HepG2 (cell line): ENCODE results near the gene MTA1. TPM values are rescaled to one million over a fixed set of nuclear protein-coding genes. Genes with fewer than 3 reads are reported as not detected.

ENCODE experiments used
- BCL6 ChIP-seq: IDR thresholded peaks from 2 replicates; pipeline ENCODE4 v1.6.1; 2016; ENCODE audit warnings: missing genetic modification reagents, missing compliant biosample characterization
- CSRNP1 ChIP-seq: sonication (generic); formaldehyde crosslinking; IDR thresholded peaks from 2 replicates; pipeline ENCODE4 v1.8.1; 2023; ENCODE audit warnings: mild to moderate bottlenecking, missing genetic modification reagents
- FLYWCH1 ChIP-seq: sonication (generic); formaldehyde crosslinking; IDR thresholded peaks from 2 replicates; pipeline ENCODE4 v1.8.1; 2023; ENCODE audit warnings: mild to moderate bottlenecking, missing genetic modification reagents
- GMEB2 ChIP-seq: IDR thresholded peaks from 2 replicates; pipeline ENCODE4 v1.6.1; 2016; ENCODE audit warnings: missing biosample characterization, missing genetic modification reagents, low read depth
- IKZF1 ChIP-seq: fragments of 450-650 bp; IDR thresholded peaks from 2 replicates; pipeline ENCODE4 v1.7.1; 2016
- IKZF4 ChIP-seq: sonication (generic); formaldehyde crosslinking; IDR thresholded peaks from 2 replicates; pipeline ENCODE4 v1.5.1; 2020; ENCODE audit warnings: borderline replicate concordance, mild to moderate bottlenecking, low read depth, missing genetic modification reagents; ENCODE audit errors: not compliant biosample characterization
- JDP2 ChIP-seq: sonication (generic); formaldehyde crosslinking; IDR thresholded peaks from 2 replicates; pipeline ENCODE4 v1.8.1; 2022; ENCODE audit warnings: missing genetic modification reagents, borderline replicate concordance
- MLX ChIP-seq: IDR thresholded peaks from 2 replicates; pipeline ENCODE4 v1.6.1; 2016
- MTERF4 ChIP-seq: sonication (generic); formaldehyde crosslinking; IDR thresholded peaks from 2 replicates; pipeline ENCODE4 v1.8.0; 2023; ENCODE audit warnings: mild to moderate bottlenecking, missing genetic modification reagents
- MZF1 ChIP-seq: sonication (generic); formaldehyde crosslinking; IDR thresholded peaks from 2 replicates; pipeline ENCODE4 v1.8.1; 2023; ENCODE audit warnings: mild to moderate bottlenecking, missing genetic modification reagents, borderline replicate concordance
- NFIB ChIP-seq: sonication (generic); formaldehyde crosslinking; IDR thresholded peaks from 2 replicates; pipeline ENCODE4 v1.9.0; 2021; ENCODE audit warnings: missing genetic modification reagents, mild to moderate bottlenecking, borderline replicate concordance
- RFX5 ChIP-seq: IDR thresholded peaks from 2 replicates; pipeline ENCODE4 v1.6.1; 2011; ENCODE audit warnings: low read depth, low read length, improper control_type of control experiment
- TARDBP ChIP-seq: sonication (generic); formaldehyde crosslinking; IDR thresholded peaks from 2 replicates; pipeline ENCODE4 v1.8.0; 2022; ENCODE audit warnings: mild to moderate bottlenecking, missing genetic modification reagents
- THAP7 ChIP-seq: sonication (generic); formaldehyde crosslinking; IDR thresholded peaks from 2 replicates; pipeline ENCODE4 v1.8.1; 2023; ENCODE audit warnings: mild to moderate bottlenecking, missing genetic modification reagents
- ZFP37 ChIP-seq: sonication (generic); formaldehyde crosslinking; IDR thresholded peaks from 2 replicates; pipeline ENCODE4 v1.4.0; 2020; ENCODE audit warnings: missing genetic modification reagents, borderline replicate concordance
- ZNF253 ChIP-seq: sonication (generic); formaldehyde crosslinking; IDR thresholded peaks from 2 replicates; pipeline ENCODE4 v1.8.0; 2022; ENCODE audit warnings: mild to moderate bottlenecking, missing genetic modification reagents, borderline replicate concordance
- ZNF3 ChIP-seq: IDR thresholded peaks from 2 replicates; pipeline ENCODE4 v1.7.0; 2017; ENCODE audit warnings: inconsistent platforms
- ZNF615 ChIP-seq: sonication (generic); formaldehyde crosslinking; IDR thresholded peaks from 2 replicates; pipeline ENCODE4 v1.5.0; 2020; ENCODE audit warnings: mild to moderate bottlenecking, missing genetic modification reagents, borderline replicate concordance
- ZSCAN25 ChIP-seq: sonication (generic); formaldehyde crosslinking; IDR thresholded peaks from 2 replicates; pipeline ENCODE4 v1.8.0; 2022; ENCODE audit warnings: mild to moderate bottlenecking, missing genetic modification reagents
- polyA plus RNA-seq, 8 experiments: library from polyadenylated mRNA; depleted of rRNA in 3 of 8; stranded (reverse) in 7 of 8; unstranded in 1 of 8; fragments of >200 nt; fragmentation: Illumina TruSeq in 4 of 8; extraction: Trizol in 4 of 8; gene quantifications; 2 replicates each; pipeline versions ENCODE4 v1.2.1 to v1.2.3, GENCODE V29; 2011 to 2016; ENCODE audit warnings: low read depth in 4 of 8, missing spikeins in 1 of 8, mixed read lengths in 1 of 8; ENCODE audit not compliant: insufficient read depth in 1 of 8
- total RNA-seq, 5 experiments: library from RNA; depleted of rRNA; stranded (reverse); fragments of >200 nt; fragmentation: Illumina TruSeq; extraction: Trizol; gene quantifications; 2 replicates each; pipeline ENCODE4 v1.2.3, GENCODE V29; 2016; ENCODE audit warnings: low read depth in 1 of 5

Gene MTA1
- total and polyA plus RNA-seq, 2 of the 13 experiments (the other 11 are each of a cell fraction or from before 2014, with no cell fraction given), result 35.2 to 85.8 TPM

- TF ChIP-seq THAP7 (peak; percentile 40; the same call in 1 of the 2 replicates), NFIB (CRISPR knock-in tag) (no peak), ZNF253 (CRISPR knock-in tag) (no peak), BCL6 (CRISPR knock-in tag) (peak; percentile 24; the same call in 1 of the 2 replicates), MZF1 (CRISPR knock-in tag) (no peak), ZFP37 (CRISPR knock-in tag) (peak; percentile 82), MTERF4 (CRISPR knock-in tag) (no peak), GMEB2 (CRISPR knock-in tag) (no peak), FLYWCH1 (CRISPR knock-in tag) (no peak; the same call in 1 of the 2 replicates), MLX (no peak; the same call in 1 of the 2 replicates), IKZF4 (no peak), ZSCAN25 (CRISPR knock-in tag) (peak; percentile 90), ZNF615 (CRISPR knock-in tag) (no peak; the same call in 1 of the 2 replicates), JDP2 (no peak), IKZF1 (no peak), CSRNP1 (CRISPR knock-in tag) (peak; percentile 69; the same call in 1 of the 2 replicates), RFX5 (no peak), TARDBP (CRISPR knock-in tag) (peak; percentile 78), ZNF3 (CRISPR knock-in tag) (no peak)
Observed at GRCh38 chr14:105499256-105500035, 79.8 kb downstream of the MTA1 start (continued).
